Raji (cell line): ENCODE data around the gene PLSCR1.

ENCODE experiments used
- POLR2A ChIP-seq: IDR thresholded peaks from 2 replicates; pipeline ENCODE4 v1.6.1; 2011; ENCODE audit warnings: low read depth, low read length, control low read depth; ENCODE audit not compliant: insufficient read depth

Gene PLSCR1

GRCh38 chr3:146557745-146558144 is 13.3 kb upstream of the PLSCR1 start:
- TF ChIP-seq POLR2A, result no peak

DNA sequence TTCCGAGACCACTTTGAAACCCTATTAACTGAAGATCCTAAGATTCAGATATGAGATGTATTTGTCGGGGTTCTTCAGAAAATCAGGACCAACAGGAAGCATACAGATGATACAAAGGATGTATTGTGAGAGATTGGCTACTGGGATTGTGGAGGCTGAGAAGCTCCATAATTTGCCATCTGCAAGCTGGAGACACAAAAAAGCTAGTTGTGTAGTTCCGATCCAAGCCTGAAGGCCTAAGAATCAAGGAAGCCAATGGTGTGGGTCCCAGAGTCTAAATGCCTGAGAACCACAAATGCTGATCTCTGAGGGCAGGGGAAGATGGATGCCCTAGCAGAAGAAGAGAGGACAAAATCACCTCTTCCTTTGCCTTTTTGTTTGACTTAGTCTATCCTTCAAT is 10.9 kb upstream of the PLSCR1 start:
- no peak for TF ChIP-seq POLR2A

GRCh38 chr3:146554151-146554760 is 9.8 kb upstream of the PLSCR1 start:
- no peak for TF ChIP-seq POLR2A

DNA sequence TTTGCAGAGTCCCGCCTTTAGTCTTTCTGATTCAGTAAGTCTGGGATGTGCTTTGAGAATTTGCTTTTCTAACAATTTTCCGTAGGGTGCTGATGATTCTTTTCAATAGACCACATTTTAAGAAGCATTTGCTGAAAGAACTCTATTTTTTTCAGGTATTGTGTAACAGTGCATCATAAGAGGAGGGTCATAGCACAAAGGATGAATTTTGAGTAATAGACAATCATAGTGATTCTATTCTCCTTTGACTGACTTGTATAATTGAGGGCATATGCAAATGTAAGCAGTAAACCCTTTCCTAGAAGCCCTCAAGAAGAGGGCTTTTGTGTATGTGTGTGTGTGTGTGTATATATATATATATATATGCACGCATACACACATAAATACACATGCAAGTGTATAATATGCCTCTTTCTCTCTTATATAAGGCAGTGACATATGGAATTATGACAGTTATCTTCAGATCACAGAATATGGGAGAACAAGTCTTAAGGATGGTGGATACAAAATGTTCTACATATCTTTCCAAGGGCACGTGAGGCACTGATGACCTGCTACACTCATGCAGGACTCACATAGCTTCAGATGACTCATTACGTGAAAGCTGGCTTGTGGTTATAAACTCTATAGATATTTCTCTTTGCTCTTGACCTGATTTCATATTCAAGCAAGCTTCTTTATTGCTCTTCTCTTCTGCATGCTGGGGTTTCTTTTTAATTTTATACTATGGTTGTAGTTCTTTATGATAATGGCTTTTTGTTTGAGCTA is 6.5 kb upstream of the PLSCR1 start:
- TF ChIP-seq POLR2A, result no peak

GRCh38 chr3:146550070-146550615 is 5.7 kb upstream of the PLSCR1 start:
- no peak for TF ChIP-seq POLR2A

- no peak for TF ChIP-seq POLR2A
Observed at GRCh38 chr3:146547235-146547835, 2.9 kb upstream of the PLSCR1 start.

GRCh38 chr3:146546366-146546965 is 2.1 kb upstream of the PLSCR1 start:
- no peak for TF ChIP-seq POLR2A

GRCh38 chr3:146544929-146545528 is 622 bp upstream of the PLSCR1 start:
- TF ChIP-seq POLR2A, result no peak

DNA sequence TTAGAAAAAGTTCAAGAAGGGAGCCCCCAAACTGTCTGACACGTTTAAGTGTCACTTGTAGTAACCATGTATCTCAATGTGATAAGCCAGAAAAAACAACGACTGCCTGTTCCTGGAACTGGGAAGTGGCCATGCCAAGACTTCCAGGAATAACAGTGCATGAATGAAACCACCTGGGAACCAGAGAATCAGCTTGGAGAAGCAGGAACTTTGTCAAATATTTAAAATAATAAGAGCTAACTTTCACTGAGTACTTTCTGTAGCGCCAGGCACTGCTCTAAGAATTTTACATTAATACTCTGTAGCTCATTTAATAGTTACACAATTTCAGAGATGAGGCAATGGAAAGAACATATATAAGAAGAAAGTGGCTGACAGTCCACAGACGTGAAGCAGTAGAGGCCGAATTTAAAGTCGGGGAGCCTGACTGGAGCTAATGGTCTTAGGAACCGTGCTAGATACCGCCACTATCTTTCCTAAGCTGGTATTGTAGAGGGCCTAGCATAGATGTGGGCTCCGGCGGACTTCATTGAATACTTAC is 876 bp downstream of the PLSCR1 start:
- TF ChIP-seq POLR2A, result no peak

GRCh38 chr3:146542978-146543377 is 1.4 kb downstream of the PLSCR1 start:
- TF ChIP-seq POLR2A, result no peak

DNA sequence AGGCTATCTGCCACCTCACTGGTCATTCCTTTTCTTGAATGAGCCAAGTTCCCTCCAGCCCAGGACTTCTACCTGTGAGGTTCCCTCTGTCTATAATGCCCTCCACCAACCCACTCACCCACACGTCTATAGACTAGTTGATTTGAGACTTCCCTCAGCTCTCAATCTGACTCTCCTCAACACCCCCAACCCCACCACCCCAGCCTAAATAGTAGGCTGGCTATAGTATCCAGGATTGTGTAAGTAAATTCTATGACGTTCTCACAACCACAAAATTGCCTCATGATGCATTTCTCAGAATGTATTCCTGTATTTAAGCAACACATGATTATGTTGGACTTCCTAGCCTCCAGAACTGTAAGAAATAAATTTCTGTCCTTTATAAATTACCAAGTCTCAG is 2.2 kb downstream of the PLSCR1 start:
- no peak for TF ChIP-seq POLR2A

GRCh38 chr3:146540978-146541377 is 3.4 kb downstream of the PLSCR1 start:
- no peak for TF ChIP-seq POLR2A

GRCh38 chr3:146540236-146540635 is 4.2 kb downstream of the PLSCR1 start:
- TF ChIP-seq POLR2A, result no peak

DNA sequence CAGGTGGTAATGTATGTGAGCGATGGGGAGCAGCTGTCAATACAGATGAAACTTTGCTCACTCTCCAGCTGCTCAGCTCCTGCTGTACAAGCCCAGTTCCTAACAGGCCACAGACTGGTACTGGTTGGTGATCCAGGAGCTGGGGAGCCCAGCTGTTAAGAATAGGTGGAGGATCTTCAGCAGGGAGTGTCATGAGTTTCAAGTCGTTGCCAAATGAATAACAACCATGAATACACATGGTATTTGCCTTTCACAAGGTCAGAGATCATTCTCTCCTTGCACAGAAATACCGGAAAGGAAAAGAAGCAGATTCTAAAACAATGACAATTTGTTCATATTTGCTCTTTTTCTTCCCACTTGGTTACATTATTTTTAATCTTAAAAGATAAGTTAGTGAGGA is 5.1 kb downstream of the PLSCR1 start:
- no peak for TF ChIP-seq POLR2A

DNA sequence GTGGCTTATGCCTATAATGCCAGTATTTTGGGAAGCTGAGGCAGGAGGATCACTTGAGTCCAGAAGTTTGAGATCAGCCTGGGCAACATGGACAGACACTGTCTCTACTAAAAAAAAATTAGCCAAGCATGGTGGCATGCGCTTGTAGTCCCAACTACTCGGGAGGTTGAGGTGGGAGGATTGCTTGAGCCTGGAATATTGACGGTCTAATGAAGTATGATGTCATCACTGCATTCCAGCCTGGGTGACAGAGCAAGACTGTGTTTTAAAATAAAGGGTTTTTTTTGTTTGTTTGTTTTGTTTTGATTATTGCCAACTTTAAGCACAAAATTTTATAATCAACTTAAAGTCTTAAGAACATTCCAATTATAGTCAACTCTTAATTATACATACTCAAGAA is 6.8 kb downstream of the PLSCR1 start:
- no peak for TF ChIP-seq POLR2A
